Nephron progenitor cell (in vitro differentiated cells): Measurements from ENCODE around the gene CACNB4.

Source experiments
- DNase-seq: peaks from one replicate; pipeline ENCODE4 v3.0.0; 2021
- H3K27ac Mint-ChIP-seq: 2 replicates; pipeline ENCODE4 v1.8.0; 2021; ENCODE audit warnings: mild to moderate bottlenecking, moderate library complexity, mixed read lengths
- H3K27me3 Mint-ChIP-seq: 2 replicates; pipeline ENCODE4 v1.8.0; 2021; ENCODE audit warnings: mild to moderate bottlenecking, low read depth, mixed read lengths; ENCODE audit not compliant: poor library complexity
- H3K36me3 Mint-ChIP-seq: 2 replicates; pipeline ENCODE4 v1.8.0; 2021; ENCODE audit warnings: low read depth, mixed read lengths
- H3K4me1 Mint-ChIP-seq: 2 replicates; pipeline ENCODE4 v1.8.0; 2021; ENCODE audit warnings: mixed read lengths
- H3K4me3 Mint-ChIP-seq: 2 replicates; pipeline ENCODE4 v1.8.0; 2021; ENCODE audit warnings: mild to moderate bottlenecking, moderate library complexity, mixed read lengths
- H3K9me3 Mint-ChIP-seq: 2 replicates; pipeline ENCODE4 v1.8.0; 2021; ENCODE audit warnings: mild to moderate bottlenecking, moderate library complexity, mixed read lengths
- TF ChIP-seq, protein P1 (sequence below): fragments of 200-600 bp; sonication (generic); IDR thresholded peaks from 2 replicates; pipeline ENCODE4 v1.5.0; 2021; ENCODE audit warnings: antibody characterized with exemption

CACNB4 gene

DNA sequence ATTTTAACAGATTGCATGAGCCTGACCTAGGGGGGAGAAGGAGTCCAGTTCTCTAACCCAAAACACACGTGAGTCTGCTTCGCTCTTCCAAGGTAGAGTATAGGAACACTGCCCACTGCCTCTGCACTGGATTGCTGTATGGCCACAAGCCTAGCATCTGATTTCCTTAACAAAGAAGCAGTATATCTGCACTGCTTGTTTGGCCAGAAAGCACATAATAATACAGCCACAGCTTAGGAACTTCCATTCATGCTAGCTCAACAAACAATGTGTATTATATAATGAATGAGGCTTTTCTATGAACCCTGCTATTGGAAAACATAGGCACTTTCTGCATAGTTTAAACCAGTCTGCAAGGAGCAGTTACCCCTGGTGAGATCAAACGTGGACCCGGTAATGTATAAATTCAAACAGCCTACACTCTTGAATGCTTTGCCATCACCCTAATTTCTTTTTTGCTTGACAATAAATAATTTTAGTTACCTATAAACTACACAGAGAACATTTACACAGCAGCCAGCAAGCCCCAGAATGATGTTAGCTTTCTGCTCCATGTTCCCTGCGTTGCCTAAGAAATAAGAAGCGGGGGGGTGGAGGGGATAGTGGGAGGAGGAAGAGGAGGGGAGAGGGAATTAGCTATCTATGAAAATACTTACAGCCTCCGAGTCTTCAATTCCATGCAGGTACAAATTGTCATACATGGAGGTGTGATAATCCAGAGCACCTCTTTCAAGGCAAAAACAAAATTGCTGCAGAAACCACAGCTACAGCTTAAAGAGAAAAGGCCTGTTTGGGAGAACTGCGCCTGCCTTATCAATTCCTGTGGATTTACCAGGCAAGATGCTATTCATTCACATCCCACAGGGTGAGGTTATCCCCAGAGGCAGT, 125.6 kb downstream of the CACNB4 start:
- DNase-seq: no peak
- H3K4me1 Mint-ChIP-seq: peaks cover 78% of the 10 kb centered on the region
- no peaks in the 10 kb centered on the region for H3K27me3 Mint-ChIP-seq
- peaks cover 19% of the 10 kb centered on the region for H3K36me3 Mint-ChIP-seq
- H3K27ac Mint-ChIP-seq: peak overlapping the region; percentile 62
- peak overlapping the region; percentile 77 for H3K4me3 Mint-ChIP-seq
- H3K9me3 Mint-ChIP-seq: peaks cover 6% of the 10 kb centered on the region
- TF ChIP-seq, protein P1, sequence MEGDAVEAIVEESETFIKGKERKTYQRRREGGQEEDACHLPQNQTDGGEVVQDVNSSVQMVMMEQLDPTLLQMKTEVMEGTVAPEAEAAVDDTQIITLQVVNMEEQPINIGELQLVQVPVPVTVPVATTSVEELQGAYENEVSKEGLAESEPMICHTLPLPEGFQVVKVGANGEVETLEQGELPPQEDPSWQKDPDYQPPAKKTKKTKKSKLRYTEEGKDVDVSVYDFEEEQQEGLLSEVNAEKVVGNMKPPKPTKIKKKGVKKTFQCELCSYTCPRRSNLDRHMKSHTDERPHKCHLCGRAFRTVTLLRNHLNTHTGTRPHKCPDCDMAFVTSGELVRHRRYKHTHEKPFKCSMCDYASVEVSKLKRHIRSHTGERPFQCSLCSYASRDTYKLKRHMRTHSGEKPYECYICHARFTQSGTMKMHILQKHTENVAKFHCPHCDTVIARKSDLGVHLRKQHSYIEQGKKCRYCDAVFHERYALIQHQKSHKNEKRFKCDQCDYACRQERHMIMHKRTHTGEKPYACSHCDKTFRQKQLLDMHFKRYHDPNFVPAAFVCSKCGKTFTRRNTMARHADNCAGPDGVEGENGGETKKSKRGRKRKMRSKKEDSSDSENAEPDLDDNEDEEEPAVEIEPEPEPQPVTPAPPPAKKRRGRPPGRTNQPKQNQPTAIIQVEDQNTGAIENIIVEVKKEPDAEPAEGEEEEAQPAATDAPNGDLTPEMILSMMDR: no peak

DNA sequence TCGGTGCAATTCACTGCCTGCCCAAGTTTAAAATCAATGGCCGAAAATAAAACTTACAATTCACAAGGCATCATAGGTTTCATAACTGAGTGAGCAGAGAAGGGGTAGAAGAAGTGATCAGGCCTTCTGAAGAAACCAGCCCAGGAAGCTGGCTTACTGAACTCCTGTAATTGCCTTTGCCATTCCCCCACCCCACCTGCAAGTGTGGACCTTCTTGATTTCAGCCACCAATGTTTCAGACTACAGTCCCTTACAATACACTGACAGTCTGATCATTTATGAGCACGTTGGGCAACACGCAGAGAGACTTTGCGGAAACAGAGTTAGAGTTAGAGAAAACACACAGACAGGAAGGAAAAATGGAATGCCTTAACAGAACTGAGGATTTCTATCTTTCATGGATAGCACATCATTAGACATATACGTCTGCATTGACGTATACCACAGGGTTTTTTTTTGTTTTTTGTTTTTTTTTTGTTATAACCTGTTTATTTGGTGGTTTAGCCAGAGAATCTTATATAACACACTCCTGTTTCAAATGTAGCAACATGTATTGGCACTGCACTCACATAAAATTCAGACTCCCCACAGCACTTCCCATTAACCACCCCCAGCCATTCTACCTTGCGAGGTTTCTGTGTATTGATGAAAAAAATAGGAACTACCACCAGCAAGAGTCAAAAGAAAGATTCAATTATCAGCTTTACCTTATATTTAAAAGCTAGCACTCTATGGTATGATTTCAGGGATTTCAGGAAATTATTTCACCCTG, 126.4 kb downstream of the CACNB4 start:
- H3K4me3 Mint-ChIP-seq: peak overlapping the region; percentile 77
- peak overlapping the region; percentile 93 for H3K27ac Mint-ChIP-seq
- TF ChIP-seq, protein P1: no peak
- DNase-seq: no peak
- H3K4me1 Mint-ChIP-seq: peaks cover 86% of the 10 kb centered on the region
- no peaks in the 10 kb centered on the region for H3K27me3 Mint-ChIP-seq
- H3K36me3 Mint-ChIP-seq: peaks cover 22% of the 10 kb centered on the region
- H3K9me3 Mint-ChIP-seq: peaks cover 6% of the 10 kb centered on the region

DNA sequence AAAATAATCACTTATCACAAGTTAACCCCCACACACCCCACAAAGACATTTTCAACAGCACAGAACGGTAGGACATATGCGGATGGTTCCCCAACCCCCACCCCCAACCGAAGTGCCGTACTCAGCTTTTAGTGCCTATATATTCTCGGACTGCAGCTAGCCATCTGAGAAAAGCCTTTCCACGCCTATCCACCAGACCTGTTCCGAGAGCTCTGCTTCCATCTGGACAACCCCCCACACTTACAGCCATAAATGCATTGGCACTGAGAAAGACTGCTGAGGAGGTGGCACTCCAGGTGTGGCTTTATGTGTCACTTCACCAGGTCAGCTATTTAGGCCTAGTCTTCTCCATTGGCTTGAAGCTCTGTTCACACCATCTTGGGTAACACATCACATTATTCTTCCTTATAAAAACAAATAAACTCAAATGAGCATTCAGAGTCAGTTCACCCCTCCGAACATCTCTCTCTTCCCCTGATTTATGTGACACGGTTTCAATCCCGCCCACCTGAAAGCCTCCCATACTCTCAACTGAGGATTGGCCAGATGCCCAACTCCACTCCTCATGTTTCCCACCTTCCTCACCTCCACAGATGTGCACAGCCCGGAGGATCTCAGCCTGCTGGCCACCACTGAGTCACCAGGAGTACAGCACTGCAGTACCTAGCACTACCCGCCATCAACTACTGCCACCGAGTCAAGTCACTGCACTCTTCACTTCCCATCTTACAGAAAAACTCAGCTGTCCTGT, 127.4 kb downstream of the CACNB4 start:
- Mint-ChIP-seq H3K4me1 (peaks cover 88% of the 10 kb centered on the region), H3K9me3 (peaks cover 4% of the 10 kb centered on the region), H3K4me3 (peak overlapping the region; percentile 35), H3K27me3 (no peaks in the 10 kb centered on the region), H3K36me3 (peaks cover 24% of the 10 kb centered on the region), H3K27ac (peak overlapping the region; percentile 63)
- TF ChIP-seq, protein P1: no peak
- DNase-seq: no peak

DNA sequence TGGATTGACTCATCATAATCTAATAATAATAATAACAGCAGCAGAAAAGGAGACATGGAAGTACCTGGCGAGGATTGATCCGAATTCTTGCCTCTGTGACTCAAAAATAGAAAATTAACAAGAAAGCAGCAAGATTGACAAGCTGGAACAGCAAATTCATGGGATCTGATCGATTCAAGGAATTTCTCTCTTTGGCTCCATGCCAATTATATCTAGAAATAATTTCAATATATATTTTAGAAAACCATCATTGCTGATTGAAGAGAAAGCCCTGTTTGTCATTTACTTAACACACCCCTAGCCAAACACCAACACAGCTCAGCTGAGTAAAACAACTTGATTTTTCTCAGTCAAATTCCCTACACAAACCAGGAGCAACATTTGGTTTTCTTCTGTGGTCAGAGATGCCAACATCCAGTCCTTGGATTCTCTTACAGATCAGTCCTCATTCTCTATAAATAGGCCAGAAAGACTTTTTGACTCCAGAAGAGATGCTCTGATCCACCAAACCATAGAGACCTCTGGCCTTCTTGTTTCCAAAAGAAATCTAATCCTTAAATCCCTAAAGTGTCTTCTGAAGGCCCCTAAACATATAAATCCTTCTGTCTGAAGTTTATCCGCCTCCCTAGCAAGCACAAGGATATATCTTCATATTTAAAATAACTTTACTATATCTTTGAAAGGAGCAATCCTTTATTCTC, 129.9 kb downstream of the CACNB4 start:
- no peak for DNase-seq
- TF ChIP-seq, protein P1: no peak
- Mint-ChIP-seq H3K4me3 (peak overlapping the region; percentile 52), H3K9me3 (peaks cover 4% of the 10 kb centered on the region), H3K27ac (peak overlapping the region; percentile 86), H3K27me3 (no peaks in the 10 kb centered on the region), H3K36me3 (peaks cover 24% of the 10 kb centered on the region), H3K4me1 (peaks cover 66% of the 10 kb centered on the region)
